Stimulated activated CD4-positive, alpha-beta T cell treated with anti-CD3 and anti-CD28 coated beads, Interleukin-15, amount 100 ng/mL, for 24 hours (primary cell): ENCODE data around the gene OLFM3.

Experiments used
- DNase-seq: peaks from one replicate; pipeline ENCODE4 v3.0.0-alpha.2; 2020

Gene OLFM3

DNA sequence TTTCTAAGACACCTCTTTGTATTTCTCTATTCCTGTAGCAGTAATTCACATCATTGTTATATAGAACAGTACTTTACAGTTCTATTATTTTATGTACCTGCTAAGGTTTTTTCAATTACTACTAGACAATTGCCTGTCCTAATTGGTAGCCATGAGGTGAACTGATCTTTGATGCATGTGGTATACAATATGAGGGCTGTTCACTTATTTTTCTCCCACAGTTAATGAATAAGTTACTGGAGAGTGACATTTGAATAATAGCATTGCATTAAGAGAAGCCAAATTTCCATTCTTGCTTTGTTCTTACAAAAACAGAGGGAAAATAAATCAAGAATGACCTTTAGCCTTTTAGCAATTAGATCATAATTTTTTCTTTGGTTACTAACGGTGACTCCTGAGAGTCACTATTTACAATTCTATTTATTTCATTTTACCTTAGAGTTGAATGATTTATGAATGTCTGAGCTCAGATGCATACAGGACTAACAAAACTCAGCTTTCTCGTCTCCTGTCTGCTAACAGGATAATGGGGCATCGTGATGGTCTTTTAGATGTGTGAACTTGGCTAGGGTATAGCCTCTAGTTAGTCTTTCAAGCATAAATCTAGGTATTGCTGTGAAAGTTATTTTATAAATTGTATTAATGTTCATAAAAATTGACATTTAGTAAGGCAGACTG lies 54.1 kb downstream of the OLFM3 start:
- DNase-seq: no peak

GRCh38 chr1:101938681-101939080 lies 58.0 kb downstream of the OLFM3 start:
- DNase-seq: no peak

- DNase-seq: no peak
Measured at GRCh38 chr1:101929343-101929742, 67.4 kb downstream of the OLFM3 start.

- DNase-seq: no peak
Measured at GRCh38 chr1:101928829-101929228, 67.9 kb downstream of the OLFM3 start.

GRCh38 chr1:101924700-101925099 lies 72.0 kb downstream of the OLFM3 start:
- no peak for DNase-seq

DNA sequence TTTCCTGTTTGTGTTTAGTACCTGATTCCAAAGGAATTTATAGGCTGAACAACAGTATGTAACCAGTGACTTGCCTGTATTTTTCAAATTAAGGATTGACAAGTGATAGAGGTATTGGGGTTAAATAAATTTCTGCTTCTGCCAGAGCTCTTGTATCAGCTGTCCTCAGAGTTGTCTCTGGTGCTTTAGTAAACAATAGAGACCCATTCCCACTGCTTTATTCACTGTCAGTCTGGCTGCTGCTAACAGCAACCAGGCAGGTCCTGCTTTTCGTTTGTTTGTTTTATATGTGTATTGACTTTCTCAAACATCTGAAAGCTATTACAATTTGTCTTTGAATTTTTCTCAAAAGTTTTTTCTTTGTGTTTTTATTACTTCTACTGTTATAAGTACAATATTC lies 76.1 kb downstream of the OLFM3 start:
- no peak for DNase-seq

DNA sequence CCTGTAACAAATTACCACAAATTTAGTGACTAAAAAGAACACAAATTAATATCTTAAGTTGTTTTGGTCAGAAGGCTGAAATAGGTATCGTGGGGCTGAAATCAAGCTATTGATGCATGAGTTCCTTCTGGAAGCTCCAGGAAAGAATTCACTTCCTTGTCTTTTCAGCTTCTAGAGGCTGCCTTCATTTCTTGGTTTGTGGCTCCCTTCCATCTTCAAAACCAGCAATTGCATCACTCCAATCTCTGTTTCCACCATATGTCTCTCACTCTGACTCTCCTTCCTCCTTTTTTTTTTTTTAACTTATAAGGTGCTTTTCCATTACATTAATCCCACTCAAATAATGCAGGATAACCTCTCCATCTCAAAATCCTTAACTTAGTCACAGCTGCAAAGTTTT lies 78.4 kb downstream of the OLFM3 start:
- no peak for DNase-seq

DNA sequence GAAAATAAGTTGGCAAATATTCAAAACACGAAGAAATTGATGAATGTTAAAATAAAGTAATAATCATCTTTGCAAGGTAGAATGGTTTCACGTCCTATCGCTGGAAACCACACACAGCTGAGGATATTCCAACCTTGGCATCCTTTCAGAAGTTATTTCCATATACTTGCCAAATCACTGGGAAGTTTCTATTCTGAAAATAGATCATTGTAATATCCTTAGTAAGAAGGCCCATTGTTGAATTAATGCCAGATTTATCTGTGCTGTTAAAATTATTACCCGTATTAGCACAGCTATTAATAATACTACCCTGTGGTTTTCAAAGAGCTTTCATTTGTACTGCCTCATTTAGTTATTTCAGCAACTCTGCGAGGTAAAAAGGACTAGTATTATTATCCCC lies 81.1 kb downstream of the OLFM3 start:
- no peak for DNase-seq

DNA sequence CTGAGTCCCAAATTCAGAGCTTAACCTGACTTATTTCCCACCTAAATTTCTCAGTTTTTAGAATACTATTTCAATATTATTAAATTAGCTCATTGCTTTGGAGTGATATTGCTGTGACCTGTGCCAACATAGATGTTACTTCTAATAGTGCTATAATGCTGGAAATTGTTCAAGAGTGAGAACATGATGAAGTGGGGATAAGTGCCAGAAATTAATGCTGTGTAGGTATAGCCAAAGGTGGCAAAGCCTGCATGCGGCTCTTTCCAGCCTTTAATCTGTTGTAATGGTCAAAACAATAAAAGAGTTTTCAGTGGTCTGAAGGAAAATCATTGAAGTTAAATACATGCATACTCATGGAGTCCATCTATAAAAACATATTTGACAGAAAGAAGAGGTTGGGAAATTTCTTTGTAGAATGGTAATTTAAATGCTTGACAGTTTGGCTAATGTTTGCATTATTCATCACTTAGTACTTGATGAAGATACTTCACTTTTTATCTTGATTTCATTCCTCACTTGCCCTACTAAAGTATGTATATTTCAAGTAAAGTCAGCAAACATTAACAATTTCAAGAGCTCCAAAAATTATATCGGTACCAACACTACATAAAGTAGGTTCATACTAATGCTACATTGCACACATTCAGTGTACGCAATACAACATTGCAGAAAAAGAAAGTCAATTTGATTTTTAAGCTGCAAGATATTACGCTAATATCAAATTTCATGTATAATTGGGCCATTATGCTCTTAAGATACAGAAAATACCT lies 82.1 kb downstream of the OLFM3 start:
- DNase-seq: no peak

GRCh38 chr1:101911894-101912293 lies 84.8 kb downstream of the OLFM3 start:
- DNase-seq: no peak

DNA sequence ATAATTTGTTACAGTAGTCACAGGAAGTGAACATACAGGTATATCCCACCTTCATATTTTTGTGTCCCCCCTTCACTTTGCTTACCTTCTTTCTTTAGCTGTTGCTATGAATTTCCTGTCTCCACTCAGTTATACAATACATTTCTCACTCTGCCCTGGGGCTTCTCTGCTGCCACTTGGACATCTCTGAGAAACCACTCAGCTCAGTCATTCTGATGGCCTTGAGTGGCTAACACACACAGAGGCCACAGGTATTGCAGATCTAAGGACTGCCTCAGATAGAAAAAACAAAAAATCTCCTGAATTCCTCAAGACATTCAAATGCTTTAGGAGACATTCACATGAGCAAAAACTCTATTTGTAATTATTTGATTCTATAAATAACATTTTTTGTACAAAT lies 87.7 kb downstream of the OLFM3 start:
- DNase-seq: no peak

- DNase-seq: no peak
Measured at GRCh38 chr1:101907264-101907663, 89.5 kb downstream of the OLFM3 start.

DNA sequence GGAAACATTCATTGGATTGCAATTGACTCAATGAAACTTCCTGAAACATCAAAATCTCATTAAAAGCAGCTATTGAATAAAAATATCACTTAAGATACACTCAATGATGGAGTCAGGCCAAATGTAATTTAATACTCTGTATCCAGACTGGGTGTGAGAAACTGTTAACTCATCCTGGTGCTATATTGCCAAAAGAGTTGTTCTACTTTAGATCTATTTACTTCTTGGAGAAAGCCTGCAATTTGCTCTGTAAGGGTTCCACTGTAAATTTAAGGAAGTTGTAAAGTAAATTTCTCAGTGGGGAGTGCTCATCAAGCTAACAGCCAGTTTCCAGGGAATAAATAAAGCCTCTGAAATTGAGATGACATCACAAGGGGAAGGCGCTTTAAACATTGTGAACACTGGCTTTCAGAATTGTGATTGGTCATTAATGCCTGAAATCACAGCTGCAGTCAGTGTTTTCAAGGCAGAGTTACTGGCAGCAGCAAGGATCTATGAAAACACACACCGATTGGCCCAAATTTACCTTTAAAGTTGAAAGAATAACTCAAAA lies 91.4 kb downstream of the OLFM3 start:
- DNase-seq: no peak

DNA sequence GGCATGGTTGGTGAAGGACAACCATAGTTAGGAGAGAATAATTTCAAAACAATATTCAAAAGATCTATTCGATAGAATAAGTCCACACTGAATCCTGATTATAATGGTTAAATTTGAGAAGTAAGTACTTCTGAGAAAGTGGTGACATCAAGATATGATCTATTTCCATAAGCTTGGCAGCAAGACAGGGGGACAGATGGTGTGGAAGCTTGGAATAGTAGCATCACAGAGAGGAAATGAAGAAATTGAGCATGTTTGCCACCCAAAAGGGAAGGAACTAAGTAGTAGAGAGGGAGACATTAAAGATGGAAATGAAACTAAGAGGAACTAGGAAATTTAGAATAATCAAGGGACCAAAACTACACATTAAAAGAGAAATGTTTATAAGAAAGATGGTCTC lies 94.5 kb downstream of the OLFM3 start:
- no peak for DNase-seq

GRCh38 chr1:101898137-101898536 lies 98.6 kb downstream of the OLFM3 start:
- DNase-seq: no peak

GRCh38 chr1:101884621-101885020 lies 112.1 kb downstream of the OLFM3 start:
- DNase-seq: no peak

DNA sequence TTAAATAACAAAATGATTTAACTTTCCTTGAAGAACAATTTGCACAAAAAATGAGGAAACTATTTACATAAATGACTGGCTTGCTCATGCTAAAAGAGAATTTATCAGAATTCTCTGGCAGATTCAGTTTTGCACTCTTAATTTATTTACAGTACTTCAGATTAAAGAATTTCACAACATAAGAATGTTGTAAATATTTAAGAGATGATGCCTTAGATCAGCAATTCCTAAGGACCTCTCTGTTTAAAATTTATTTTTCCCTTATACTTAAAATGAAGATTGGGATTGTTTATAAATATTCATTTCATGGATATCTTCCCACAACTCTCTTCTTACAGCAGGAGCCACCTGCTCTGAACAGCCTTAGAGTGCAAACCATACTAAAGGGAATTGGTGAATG lies 120.8 kb downstream of the OLFM3 start:
- DNase-seq: no peak

DNA sequence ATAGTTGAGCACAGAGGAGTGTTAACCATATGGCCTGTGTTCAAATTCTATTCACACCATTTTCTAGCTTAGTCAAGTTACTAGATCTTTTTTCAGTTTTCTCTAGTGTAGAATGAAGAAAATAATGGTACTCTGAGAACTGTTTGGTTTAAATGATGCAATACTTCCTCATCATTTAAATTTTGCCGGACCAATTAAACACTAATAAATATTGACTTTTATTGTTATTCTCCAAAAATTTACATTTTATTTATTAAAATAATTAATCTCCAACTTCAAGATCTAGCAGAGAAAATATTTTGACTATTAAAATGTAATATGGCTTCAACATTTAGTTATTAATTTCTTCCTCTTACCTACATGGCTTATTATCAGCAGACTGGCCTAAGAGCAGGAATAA lies 123.1 kb downstream of the OLFM3 start:
- no peak for DNase-seq

DNA sequence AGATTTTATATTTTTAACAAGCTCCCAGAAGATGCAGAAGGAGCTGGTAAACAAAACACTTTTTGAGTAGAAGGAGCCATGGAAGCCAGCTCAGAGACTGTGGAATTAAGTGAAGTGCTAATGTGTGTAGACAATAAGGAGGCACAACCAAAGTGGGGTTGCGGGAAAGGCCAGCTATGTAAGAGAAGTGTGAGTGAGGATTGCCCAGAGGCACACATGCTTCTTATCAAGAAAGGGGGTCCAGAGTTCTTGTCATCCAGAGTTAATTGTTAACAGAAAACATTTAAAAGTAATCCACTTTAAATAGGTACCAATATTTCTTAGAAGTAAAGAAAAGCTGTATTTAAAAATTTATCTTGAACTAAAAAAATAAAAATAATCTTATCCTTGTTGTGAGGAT lies 136.8 kb downstream of the OLFM3 start:
- no peak for DNase-seq

DNA sequence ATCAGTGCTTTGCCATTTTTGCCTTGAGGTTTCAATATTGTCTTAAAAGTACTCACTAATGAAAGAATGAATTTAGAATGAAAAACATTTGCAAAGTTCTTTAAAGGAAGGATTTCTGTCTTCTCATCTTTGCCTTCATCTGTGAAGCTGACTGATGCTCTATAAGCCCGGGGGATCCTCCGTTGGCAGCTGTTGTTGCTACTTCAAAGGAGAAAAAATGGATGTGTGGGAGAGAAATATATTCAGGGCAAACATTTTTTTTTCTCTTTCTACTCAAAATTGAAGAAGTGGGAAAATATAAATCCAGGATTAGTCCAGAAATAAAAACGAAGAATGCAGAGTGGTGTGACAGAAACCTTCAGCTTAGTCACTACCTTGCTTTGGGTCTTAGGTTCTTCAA lies 142.5 kb downstream of the OLFM3 start:
- DNase-seq: no peak

GRCh38 chr1:101852936-101853335 lies 143.8 kb downstream of the OLFM3 start:
- no peak for DNase-seq

DNA sequence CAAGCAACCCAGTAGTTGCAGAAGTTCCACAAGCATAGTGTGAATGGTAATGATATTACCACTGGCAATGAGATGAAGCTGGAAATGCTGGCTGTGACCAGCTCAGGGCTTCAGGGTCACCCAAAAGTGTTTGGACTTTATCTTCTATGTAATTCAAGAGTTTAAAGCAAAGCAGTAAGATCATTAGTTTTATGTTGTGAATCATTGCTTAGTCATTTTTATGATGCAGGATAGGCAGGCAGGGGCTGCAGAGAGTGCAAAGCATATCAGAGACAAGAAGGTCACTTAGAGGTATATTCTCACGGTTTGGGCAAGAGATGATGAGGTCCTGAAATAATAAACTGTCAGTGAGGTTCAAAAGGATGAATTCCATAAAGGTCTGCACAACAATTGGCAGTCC lies 147.4 kb downstream of the OLFM3 start:
- DNase-seq: no peak

- DNase-seq: no peak
Measured at GRCh38 chr1:101847626-101848025, 149.1 kb downstream of the OLFM3 start.

DNA sequence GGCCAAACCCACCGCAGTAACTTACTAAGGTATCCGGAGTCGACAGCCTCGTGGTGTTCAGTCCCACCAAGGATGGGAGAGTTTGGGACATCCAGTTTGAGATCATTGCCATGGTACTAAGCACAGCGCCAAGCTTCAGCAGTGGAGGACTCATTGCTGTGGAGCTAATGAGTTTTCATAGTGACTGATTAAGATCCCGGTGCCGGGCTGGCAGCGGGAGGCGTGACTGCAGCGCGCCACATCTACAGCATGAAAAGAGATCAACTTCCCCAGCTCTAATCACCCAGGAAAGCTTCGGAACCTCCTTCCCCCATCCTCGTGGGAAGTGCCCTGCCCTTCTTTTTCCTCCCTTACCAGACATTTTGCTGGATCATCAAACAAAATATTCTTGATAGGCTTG lies 149.9 kb downstream of the OLFM3 start:
- no peak for DNase-seq

DNA sequence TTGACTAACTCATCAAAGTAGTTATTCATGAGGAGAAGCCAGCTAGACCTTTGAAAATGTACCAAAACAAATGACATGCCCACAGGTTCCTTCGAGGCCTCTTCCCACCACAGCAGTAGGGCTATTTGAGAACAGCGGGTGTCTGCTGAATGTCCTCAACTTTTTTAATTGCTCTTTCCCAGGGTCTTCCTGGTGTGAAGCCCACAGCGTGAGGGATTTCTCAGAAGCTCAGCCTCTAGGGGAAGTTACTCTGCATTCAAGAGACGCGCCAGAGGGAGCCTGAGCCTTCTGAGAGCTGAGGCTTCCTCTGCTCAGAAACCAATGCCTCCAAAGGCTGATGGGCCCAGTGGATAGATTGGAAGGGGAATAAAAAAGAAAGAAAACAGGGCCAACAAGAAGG lies 153.6 kb downstream of the OLFM3 start:
- no peak for DNase-seq
